AG08395 (cell line): ENCODE measurements around the gene DNAJC4.

Experiments used
- DNase-seq: peaks from one replicate; pipeline ENCODE4 v3.0.0; 2012; ENCODE audit warnings: mixed read lengths, low spot score

The DNAJC4 gene

DNA sequence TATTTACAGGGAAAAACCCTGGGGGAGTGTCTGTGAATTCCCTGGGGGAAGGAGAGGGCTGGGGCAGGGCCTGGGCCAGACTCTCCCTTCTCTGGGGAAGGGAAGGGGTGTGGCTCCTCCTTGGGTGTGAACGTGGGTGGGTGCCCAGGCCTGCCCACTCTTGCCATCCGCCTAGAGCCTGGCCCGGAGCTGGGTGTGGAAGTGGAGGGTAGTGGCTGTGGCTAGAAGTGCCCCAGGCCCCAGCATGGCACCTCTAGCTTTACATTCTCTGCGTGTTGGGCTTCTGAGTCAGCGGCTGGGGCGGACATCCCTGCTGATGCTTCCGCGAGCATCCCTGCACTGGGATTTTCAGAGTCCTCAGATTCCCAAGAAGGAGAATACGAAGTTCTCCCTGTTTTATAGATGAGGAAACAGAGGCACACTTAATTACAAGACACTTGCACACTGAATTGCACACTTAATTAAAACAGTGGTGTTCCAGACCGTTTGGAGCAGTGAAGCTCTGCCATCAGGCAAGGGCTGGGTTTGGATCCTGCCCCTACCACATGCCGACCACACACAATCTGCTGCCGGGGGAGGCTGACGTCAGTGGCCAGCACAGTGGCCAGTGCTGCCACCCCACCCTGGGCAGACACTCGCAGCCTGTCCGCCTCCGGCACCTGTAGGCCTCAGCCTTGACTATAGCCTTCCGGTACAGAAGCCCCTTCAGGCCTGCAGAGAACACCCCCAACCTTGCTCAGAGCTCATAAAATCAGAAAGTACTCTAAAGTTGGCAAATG, 46.5 kb downstream of the DNAJC4 start:
- peak; percentile 44 for DNase-seq

DNA sequence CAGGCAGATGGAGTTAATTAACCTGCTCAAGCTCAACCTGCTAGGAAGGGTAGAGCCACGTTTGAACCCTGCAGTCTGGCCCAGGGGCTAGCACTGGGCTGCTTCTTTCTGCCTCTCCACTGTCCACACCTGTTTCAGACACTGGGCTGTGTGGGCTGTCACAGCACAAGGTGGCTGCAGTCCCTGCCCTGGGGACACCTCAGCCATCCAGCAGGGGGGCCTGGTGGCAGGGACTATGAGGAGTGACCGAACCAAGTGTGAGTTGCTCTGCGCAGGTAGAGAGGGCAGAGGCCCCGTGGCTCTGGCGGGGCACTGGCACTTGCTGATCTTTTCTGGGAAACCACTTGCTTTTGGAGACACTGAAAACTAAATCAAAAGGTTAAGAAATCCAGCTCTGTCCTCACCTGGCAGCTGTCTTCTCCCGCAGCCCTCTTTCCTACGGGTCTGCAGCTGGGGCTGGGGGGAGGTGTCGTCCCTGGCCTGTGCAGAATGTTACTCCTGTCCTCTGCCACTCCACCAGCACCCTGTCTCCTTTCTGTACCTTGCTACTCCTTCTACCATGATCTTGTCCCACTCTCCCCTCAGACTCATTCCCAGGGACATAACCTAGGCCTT, 48.3 kb downstream of the DNAJC4 start:
- DNase-seq: no peak

GRCh38 chr11:64281957-64282770, 51.8 kb downstream of the DNAJC4 start:
- no peak for DNase-seq

DNA sequence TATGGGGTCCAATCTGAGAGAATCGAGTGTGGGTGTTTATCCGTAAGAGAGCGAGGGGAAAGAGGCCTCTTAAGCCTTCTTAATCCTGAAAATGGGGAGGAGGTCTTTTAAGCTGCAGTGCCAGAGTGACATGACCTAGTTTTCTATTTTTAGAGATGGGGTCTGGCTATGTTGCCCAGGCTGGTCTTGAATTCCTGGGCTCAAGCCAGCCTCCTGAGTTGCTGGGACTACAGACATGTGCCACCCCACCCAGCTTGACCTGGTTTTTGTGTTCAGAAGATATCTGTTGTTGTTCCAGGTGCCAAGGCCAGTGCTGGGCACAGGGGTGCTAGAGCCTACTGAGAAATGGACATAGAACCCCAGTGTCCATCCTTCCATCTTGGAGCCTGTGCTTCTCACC, 52.7 kb downstream of the DNAJC4 start:
- no peak for DNase-seq
